AG20443 (cell line): ENCODE results near the gene PRTFDC1.
"Not testable (repeated sequence)": the region's sequence is repeated elsewhere in the genome, so short reads cannot be mapped to it uniquely, and the experiment has no call there.

Experiments
- DNase-seq: peaks from one replicate; pipeline ENCODE4 v3.0.0; 2012; ENCODE audit warnings: low spot score, mixed read lengths

The PRTFDC1 gene

GRCh38 chr10:24844742-24845141 is 107.7 kb downstream of the PRTFDC1 start:
- DNase-seq: no peak

- no peak for DNase-seq
Measured at GRCh38 chr10:24843256-24843655, 109.2 kb downstream of the PRTFDC1 start.

GRCh38 chr10:24842856-24843255 is 109.5 kb downstream of the PRTFDC1 start:
- DNase-seq: no peak

GRCh38 chr10:24841530-24841929 is 110.9 kb downstream of the PRTFDC1 start:
- DNase-seq: no peak

GRCh38 chr10:24840784-24841183 is 111.6 kb downstream of the PRTFDC1 start:
- DNase-seq: no peak

GRCh38 chr10:24837781-24838180 is 114.6 kb downstream of the PRTFDC1 start:
- DNase-seq: not testable (repeated sequence)

- no peak for DNase-seq
Measured at GRCh38 chr10:24834869-24835268, 117.5 kb downstream of the PRTFDC1 start.

GRCh38 chr10:24826009-24826408 is 126.4 kb downstream of the PRTFDC1 start:
- peak; percentile 61 for DNase-seq

GRCh38 chr10:24825551-24825950 is 126.9 kb downstream of the PRTFDC1 start:
- DNase-seq: peak; percentile 39

- no peak for DNase-seq
Measured at GRCh38 chr10:24824536-24824935, 127.9 kb downstream of the PRTFDC1 start.

GRCh38 chr10:24824124-24824523 is 128.3 kb downstream of the PRTFDC1 start:
- no peak for DNase-seq

- DNase-seq: no peak
Measured at GRCh38 chr10:24822590-24822989, 129.8 kb downstream of the PRTFDC1 start.

- DNase-seq: peak; percentile 20
Measured at GRCh38 chr10:24821986-24822385, 130.4 kb downstream of the PRTFDC1 start.

GRCh38 chr10:24816868-24817396 is 135.5 kb downstream of the PRTFDC1 start:
- DNase-seq: no peak

GRCh38 chr10:24814568-24815313 is 137.7 kb downstream of the PRTFDC1 start:
- peak; percentile 30 for DNase-seq

GRCh38 chr10:24813856-24814255 is 138.6 kb downstream of the PRTFDC1 start:
- no peak for DNase-seq

GRCh38 chr10:24806262-24806661 is 146.1 kb downstream of the PRTFDC1 start:
- DNase-seq: no peak

- DNase-seq: no peak
Measured at GRCh38 chr10:24804956-24805355, 147.4 kb downstream of the PRTFDC1 start.

- no peak for DNase-seq
Measured at GRCh38 chr10:24804392-24804791, 148.0 kb downstream of the PRTFDC1 start.

GRCh38 chr10:24802378-24802777 is 150.0 kb downstream of the PRTFDC1 start:
- no peak for DNase-seq

- no peak for DNase-seq
Measured at GRCh38 chr10:24800861-24801260, 151.5 kb downstream of the PRTFDC1 start.
